ENCODE data around the gene MED9.

The MED9 gene

GRCh38 chr17:17541640-17542001 lies 64.8 kb downstream of the MED9 start:
- no peak overlapping the region for H3K27ac ChIP-seq
- no peak for TF ChIP-seq ZFX (IDR thresholded peaks at IDR 0.05; ENCODE audit: borderline replicate concordance)
